ENCODE measurements around the gene ALG8. TPM values are rescaled to one million over a fixed set of nuclear protein-coding genes. Genes with fewer than 3 reads are reported as not detected.

The ALG8 gene
- total and polyA plus RNA-seq, 2 of the 8 experiments (the other 6 are each of a cell fraction or from before 2014, with no cell fraction given), result 66.7 to 84.3 TPM

- H3K23me2 ChIP-seq (ENCODE audit: low read depth, low read length), result peaks cover 3% of the 10 kb centered on the region; the same call in 1 of the 2 replicates
- H3K36me3 ChIP-seq (ENCODE audit: control insufficient read depth in 2 of 4, insufficient read depth in 4 of 4, low read length in 3 of 4), result peaks cover 0 to 28% (median 8%) of the 10 kb centered on the region in 4 experiments; a peak in 5 of 8 replicates
- no peak overlapping the region for H3K27ac ChIP-seq (ENCODE audit: low read depth, low read length)
- H4K91ac ChIP-seq (replicated peaks; ENCODE audit: insufficient read length, low read length), result no peak overlapping the region
- peaks cover 23% of the 10 kb centered on the region for H3K79me1 ChIP-seq (ENCODE audit: low read depth, low read length)
- no peak overlapping the region for H4K8ac ChIP-seq (ENCODE audit: extremely low read depth, insufficient read depth, low read length)
- H2BK15ac ChIP-seq (ENCODE audit: low read length), result no peak overlapping the region
- no peak overlapping the region for H3K4me2 ChIP-seq (ENCODE audit: insufficient read depth in 1 of 2, low read depth in 2 of 2, low read length in 2 of 2)
- no peak for FAIRE-seq
- H3K23ac ChIP-seq (ENCODE audit: insufficient read length), result no peak overlapping the region
- no peak overlapping the region for H2BK12ac ChIP-seq (ENCODE audit: low read depth, low read length)
- H4K20me1 ChIP-seq (replicated peaks in 1 of 2; ENCODE audit: control insufficient read depth in 1 of 2, insufficient read depth in 2 of 2, low read length in 2 of 2), result peaks cover 3 to 14% of the 10 kb centered on the region in 2 experiments
- H3K4ac ChIP-seq (replicated peaks; ENCODE audit: insufficient read length, low read depth, low read length), result no peak overlapping the region
- peaks cover 20 to 47% of the 10 kb centered on the region in 2 experiments for H3K79me2 ChIP-seq (ENCODE audit: control insufficient read depth in 1 of 2, insufficient read depth in 2 of 2, low read length in 2 of 2)
- no peak overlapping the region for H3K4me3 ChIP-seq (ENCODE audit: extremely low read depth in 1 of 4, insufficient read depth in 2 of 4, low read depth in 3 of 4, low read length in 4 of 4)
- no peaks in the 10 kb centered on the region for H3K9me3 ChIP-seq (ENCODE audit: insufficient read depth in 2 of 2, low read depth in 1 of 2, low read length in 1 of 2)
- POLR2A ChIA-PET (ENCODE audit: partially characterized antibody), result no interaction called here
- H2AK5ac ChIP-seq (ENCODE audit: low read depth, low read length), result no peak overlapping the region
- no peak overlapping the region for H2BK120ac ChIP-seq (replicated peaks; ENCODE audit: low read depth, low read length)
- no peak overlapping the region for H2BK20ac ChIP-seq (ENCODE audit: low read length)
- DNase-seq (ENCODE audit: low read depth in 1 of 2, low spot score in 2 of 2), result no peak
- no peak overlapping the region for H3K56ac ChIP-seq (replicated peaks; ENCODE audit: insufficient read length, low read depth, low read length)
- peaks cover 0 to 9% (median 3%) of the 10 kb centered on the region in 4 experiments; a peak in 2 of 7 replicates for H3K4me1 ChIP-seq (replicated peaks in 1 of 4; ENCODE audit: control insufficient read depth in 3 of 4, insufficient read depth in 4 of 4, low read length in 3 of 4)
- no peak overlapping the region for H3K18ac ChIP-seq (ENCODE audit: extremely low read depth, low read length)
- H2BK5ac ChIP-seq (ENCODE audit: low read depth, low read length), result no peak overlapping the region
- CTCF ChIA-PET (ENCODE audit: partially characterized antibody), result interaction anchor here (1.3 to 1.7 kb wide), 2 partner anchors 11 to 28 kb away, joined by 4 to 5 read pairs; partner anchors contain the start of gene THRSP
- no peak overlapping the region for H2AFZ ChIP-seq (ENCODE audit: low read length)
- no peak overlapping the region for H3K9ac ChIP-seq (replicated peaks in 1 of 4; ENCODE audit: extremely low read depth in 1 of 4, low read depth in 3 of 4, low read length in 3 of 4)
- WGBS, 2 experiments (ENCODE audit: extremely low coverage in 1 of 2, insufficient coverage in 1 of 2, insufficient read length in 1 of 2, insufficient replicate concordance in 2 of 2, low coverage in 1 of 2, low lambda C conversion rate in 2 of 2, missing lambda C conversion rate in 1 of 2), result 94% methylated on average over 6 of the region's 6 CpGs; no CpG with 5 or more reads in 1 of the 2 experiments
- no peak overlapping the region for H4K5ac ChIP-seq (ENCODE audit: insufficient read length, low read depth, low read length)
- H3K27me3 ChIP-seq (replicated peaks in 1 of 4; ENCODE audit: control insufficient read depth in 3 of 4, extremely low read depth in 1 of 4, insufficient read depth in 3 of 4, low read length in 3 of 4), result no peaks in the 10 kb centered on the region
- H3K14ac ChIP-seq (ENCODE audit: insufficient read length), result no peak overlapping the region
- TF ChIP-seq KDM1A (IDR thresholded peaks at IDR 0.05; ENCODE audit: borderline replicate concordance, low read length) (no peak), NANOG (IDR thresholded peaks at IDR 0.05; ENCODE audit: insufficient read depth, low read depth, low read length, poor library complexity, severe bottlenecking) (no peak), POU5F1 (IDR thresholded peaks at IDR 0.05; ENCODE audit: low read depth, low read length) (no peak), BRCA1 (IDR thresholded peaks at IDR 0.05; ENCODE audit: low read depth, low read length) (no peak), SAP30 (IDR thresholded peaks at IDR 0.05; ENCODE audit: insufficient read depth, insufficient replicate concordance, low read length) (no peak), CTBP2 (IDR thresholded peaks at IDR 0.05; ENCODE audit: borderline replicate concordance, insufficient read depth, insufficient read length, low read length) (no peak), HDAC2 (IDR thresholded peaks at IDR 0.05; ENCODE audit: borderline replicate concordance in 1 of 2, low read depth in 2 of 2, low read length in 2 of 2) (no peak), CTCF (IDR thresholded peaks at IDR 0.05; ENCODE audit: control extremely low read depth in 1 of 3, insufficient read depth in 1 of 3, low read depth in 1 of 3, low read length in 3 of 3) (no peak), CHD2 (IDR thresholded peaks at IDR 0.05; ENCODE audit: low read length) (no peak), CBX8 (IDR thresholded peaks at IDR 0.05; ENCODE audit: borderline replicate concordance, low read depth, low read length) (no peak)
Measured at GRCh38 chr11:78074756-78075155, 64.7 kb downstream of the ALG8 start.
